HG02610 (cell line): ENCODE data around the gene GRIN2A.

ENCODE experiments used
- ATAC-seq: cut with Tn5 transposase; IDR thresholded peaks from one replicate; pipeline ENCODE4 v1.9.1; 2021; ENCODE audit warnings: mild to moderate bottlenecking, moderate library complexity; ENCODE audit not compliant: unreplicated experiment

Gene GRIN2A

DNA sequence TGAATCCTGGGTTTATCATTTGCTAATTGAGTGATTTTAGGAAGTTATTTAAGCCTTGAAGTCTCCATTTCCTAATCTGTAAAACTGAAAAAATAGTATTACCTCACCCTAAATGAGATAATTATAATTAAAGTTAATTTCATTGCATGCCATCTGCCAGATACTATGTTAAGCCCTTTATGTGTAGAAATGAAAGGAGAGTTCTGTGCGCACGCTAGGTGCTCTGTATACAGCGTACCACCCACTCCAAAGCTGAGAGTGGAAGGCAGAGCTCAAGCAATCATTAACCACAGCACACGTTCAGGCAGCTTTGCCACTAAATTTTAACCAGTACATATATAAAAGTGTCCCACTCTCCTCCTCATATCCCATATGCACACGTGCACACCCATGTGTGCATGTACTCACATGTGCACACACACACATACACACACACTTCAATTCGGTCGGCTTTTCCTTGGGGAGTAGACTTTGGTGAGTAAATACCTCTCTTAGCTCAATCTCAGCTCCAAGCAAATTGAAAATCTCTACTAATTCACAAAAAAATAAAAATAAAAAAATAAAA is 204.8 kb downstream of the GRIN2A start:
- ATAC-seq = no peak

GRCh38 chr16:9976601-9977000 is 205.6 kb downstream of the GRIN2A start:
- ATAC-seq = no peak

DNA sequence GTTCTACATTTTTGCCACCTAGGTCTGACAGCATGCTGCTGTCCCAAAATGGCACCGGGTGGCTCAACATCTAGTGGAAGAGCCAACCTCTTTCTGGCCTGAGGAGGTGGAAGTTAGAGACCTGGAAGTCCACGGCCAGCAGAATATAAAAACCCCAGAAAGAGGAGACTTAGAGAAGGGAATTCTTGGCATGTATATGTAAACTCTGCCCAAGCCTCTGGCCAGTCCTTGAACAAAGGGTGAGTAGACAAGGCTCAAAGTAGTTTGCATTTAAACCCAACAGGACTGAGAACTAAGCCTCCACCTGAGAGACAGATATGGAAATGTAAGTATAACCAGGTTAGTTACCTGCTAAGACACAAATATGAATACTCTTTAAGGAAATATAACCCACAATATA is 210.3 kb downstream of the GRIN2A start:
- no peak for ATAC-seq

GRCh38 chr16:9970796-9971195 is 211.4 kb downstream of the GRIN2A start:
- no peak for ATAC-seq

DNA sequence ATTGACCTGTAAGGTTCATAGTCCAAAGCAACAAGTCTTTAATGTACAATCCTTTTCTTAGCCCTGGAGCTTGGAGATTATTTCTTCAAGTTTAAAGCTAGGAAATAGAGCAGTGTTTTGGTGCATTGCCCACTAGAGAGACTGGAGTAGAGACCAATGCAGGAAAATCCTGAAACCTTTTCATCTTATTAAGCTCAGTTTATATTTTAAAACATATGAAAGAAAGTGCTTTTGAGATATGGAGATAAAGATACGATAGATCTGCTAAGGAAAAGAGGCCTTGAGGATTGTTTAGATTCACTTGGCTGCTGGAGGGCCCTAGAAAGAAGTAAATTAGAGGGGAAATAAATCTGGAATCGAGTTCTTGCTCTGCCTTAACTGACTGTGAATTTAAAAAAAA is 212.0 kb downstream of the GRIN2A start:
- no peak for ATAC-seq

DNA sequence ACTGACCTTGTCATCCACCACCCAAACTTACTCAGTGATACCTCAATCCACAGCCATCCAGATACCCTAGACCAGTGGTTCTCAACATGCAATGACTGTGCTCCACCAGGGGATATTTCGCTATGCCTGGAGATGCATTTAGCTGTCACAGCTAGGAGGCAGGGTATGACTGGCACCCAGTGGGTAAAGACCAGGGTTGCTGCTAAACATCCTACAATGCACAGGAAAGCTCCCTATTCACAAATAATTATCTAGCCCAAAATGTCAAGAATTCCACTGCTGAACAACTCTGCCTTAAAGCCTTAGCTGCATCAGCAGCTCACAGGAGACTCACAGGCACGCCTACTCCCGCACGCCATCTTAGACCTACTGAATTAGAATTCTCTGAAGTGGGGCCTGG is 212.6 kb downstream of the GRIN2A start:
- ATAC-seq = no peak

- peak; percentile 92 for ATAC-seq
Measured at GRCh38 chr16:9966569-9967157, 215.6 kb downstream of the GRIN2A start.

DNA sequence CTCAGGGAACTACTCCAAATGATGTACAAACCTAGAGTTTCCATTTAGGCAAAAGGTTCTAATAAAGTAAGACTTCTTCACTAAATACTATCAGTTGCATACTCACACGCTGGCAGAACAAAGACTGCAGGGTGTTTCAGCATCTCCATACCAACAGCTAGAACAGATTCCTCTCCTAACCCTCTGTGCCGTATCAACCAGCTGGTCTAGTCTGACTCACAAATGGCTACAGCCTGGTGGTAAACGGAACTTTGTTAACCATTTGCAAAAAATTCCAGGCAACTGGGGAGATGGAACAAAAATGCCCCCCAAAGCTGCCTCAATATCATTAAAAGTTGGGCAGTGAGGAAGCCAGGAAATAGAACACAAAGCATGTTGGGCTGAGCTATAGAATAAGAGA is 217.1 kb downstream of the GRIN2A start:
- no peak for ATAC-seq

DNA sequence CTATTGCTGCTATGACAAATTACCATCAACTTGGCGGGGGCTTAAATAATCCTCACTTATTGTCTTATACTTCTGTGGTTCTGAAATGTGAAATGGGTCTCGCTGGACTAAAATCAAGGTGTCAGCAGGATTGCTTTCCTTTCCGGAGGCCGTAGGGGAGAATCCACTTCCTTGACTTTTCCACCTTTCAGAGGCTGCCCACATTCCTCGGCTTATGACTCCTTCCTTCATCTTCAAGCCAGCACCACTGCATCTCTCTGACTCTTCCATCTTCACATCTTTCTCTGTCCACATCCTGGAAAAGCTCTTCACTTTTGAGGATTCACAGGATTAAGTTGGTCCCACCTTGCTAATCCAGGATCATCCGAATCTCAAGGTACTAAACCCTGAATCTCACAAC is 217.8 kb downstream of the GRIN2A start:
- no peak for ATAC-seq

DNA sequence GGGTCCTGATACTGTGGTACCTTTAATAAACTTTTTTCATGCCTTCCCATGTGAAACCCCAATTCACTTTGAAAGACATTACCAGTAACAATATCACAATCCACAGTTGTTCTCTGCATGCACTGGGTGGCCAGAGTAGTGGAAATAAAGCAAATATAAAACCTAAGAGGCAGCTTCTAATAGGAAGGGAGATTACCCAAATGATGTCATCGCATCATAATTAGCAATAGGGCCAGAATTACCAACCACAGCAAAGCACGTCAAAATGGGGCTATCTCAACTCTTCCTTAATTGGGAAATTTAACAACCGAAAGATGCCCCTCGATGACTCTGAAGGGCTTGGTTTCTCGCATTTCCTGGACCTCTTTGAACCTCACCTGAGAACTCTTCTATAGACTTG is 224.8 kb downstream of the GRIN2A start:
- ATAC-seq = no peak

GRCh38 chr16:9957002-9957401 is 225.2 kb downstream of the GRIN2A start:
- ATAC-seq = no peak

DNA sequence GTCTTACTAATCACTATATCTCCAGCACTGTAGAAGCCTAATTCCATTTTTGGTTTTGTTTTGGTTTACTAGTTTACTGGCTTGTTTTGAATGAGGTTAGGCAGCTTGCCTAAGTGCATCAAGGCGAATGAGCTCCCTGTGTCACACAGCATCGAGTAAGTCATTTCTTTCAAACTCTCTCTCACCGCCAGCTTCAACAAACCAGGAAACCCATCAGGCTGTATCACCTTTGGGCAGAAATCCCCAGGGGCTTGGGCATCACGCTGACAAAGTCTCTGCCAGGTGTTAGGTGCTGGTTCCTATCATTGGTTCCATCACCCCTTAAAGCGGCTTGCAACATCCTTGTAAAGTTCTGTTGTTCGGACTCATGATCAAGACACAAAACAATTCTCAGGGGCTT is 226.6 kb downstream of the GRIN2A start:
- ATAC-seq = peak; percentile 44

GRCh38 chr16:9953908-9954570 is 228.2 kb downstream of the GRIN2A start:
- no peak for ATAC-seq

- ATAC-seq = no peak
Measured at GRCh38 chr16:9950658-9951057, 231.6 kb downstream of the GRIN2A start.

GRCh38 chr16:9949396-9949795 is 232.8 kb downstream of the GRIN2A start:
- no peak for ATAC-seq

DNA sequence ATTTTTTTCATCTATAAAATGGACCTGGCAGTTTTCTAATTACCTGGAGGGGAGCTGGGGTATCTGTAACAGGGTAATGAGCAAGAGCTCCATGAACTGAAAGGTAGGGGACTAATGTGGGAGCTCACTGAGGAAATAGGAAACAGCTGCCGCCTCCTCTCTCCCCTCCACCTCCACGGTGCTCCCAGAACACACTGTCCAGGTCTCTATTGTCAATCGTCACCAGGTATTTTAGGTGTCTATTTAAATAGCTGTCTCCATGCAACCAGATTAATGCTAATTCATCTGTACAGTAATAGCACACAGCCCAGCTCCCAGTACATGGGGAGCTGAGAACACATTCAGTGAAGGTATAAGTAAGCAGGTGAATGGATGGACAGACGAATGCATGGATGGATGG is 233.3 kb downstream of the GRIN2A start:
- ATAC-seq = no peak

DNA sequence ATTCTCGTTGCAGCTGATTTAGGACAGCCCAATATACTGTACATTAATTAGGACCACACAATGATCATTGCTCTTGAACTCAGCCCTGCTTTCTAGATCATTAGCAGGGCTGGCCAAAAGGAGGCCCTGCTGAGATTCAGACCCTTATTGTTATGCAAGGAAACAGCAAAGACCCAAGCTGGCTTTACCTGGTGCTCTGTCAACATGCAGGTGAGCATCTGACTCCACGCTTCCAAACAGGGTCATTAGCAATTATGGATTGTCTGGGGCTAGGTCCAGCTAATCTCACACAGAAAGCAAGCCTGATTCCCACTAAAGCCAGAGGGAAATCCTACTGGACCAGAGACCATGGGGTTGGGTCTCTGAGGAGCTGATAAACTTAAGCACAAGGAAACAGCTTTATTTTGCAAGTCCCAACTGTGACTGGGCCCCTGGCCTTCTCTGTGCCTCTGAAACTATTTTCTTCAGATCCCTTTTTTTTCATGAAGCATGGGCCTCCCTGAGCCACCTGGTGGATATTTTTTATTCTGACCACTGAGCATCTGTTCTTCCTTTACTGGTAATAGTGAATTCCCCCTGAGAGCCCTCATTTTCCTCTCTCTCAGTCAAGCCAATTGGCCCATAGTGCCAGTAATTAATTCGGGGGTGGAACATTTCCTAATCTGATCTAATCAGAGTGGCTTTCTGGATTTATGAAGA is 236.1 kb downstream of the GRIN2A start:
- no peak for ATAC-seq

GRCh38 chr16:9943121-9943520 is 239.1 kb downstream of the GRIN2A start:
- no peak for ATAC-seq

- ATAC-seq = no peak
Measured at GRCh38 chr16:9941245-9941644, 241.0 kb downstream of the GRIN2A start.

GRCh38 chr16:9934723-9935508 is 247.3 kb downstream of the GRIN2A start:
- no peak for ATAC-seq

DNA sequence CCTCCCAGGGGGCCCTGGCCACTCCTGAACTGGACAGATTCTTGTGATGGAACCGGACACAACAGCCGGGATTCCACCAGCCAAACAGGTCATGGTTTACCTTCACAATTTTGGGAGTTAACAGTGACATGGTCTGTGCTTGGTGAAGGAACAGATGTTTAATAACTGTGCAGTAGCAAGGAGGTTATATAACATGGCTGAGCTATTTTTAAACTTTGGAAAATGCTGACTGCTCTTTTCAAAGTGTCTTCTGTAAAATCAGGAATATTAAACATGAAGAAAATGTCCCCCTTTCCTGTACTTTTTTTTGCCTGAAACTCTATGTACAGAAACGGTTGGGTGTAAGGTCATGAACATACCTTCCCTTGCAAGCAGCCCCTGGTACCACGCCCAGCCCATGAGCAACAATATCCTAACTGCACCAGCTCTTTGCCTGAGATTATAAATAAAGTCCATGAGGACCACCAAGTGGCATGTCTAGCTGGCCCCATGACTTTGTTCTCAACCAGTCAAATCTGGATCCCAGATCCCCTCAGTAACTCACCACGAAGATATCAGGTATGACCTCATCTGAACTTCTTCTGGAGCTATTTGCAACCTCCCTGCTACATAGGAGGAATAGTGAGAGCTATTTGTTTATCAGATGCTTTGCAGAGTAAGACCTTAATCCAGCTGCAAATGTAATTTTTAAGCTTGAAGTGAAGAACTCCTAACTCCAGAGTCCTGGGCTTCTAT is 249.1 kb downstream of the GRIN2A start:
- ATAC-seq = no peak
